Measurements from ENCODE around the gene TMPRSS9.
A peak's percentile ranks its signal among the peaks of the same experiment; 100 is the strongest.
"Not testable (repeated sequence)": the region's sequence is repeated elsewhere in the genome, so short reads cannot be mapped to it uniquely, and the experiment has no call there.

Gene TMPRSS9

GRCh38 chr19:2464389-2464788, 104.3 kb downstream of the TMPRSS9 start:
- no peak for DNase-seq

- no peak for DNase-seq
Observed at GRCh38 chr19:2468596-2468995, 108.5 kb downstream of the TMPRSS9 start.

DNA sequence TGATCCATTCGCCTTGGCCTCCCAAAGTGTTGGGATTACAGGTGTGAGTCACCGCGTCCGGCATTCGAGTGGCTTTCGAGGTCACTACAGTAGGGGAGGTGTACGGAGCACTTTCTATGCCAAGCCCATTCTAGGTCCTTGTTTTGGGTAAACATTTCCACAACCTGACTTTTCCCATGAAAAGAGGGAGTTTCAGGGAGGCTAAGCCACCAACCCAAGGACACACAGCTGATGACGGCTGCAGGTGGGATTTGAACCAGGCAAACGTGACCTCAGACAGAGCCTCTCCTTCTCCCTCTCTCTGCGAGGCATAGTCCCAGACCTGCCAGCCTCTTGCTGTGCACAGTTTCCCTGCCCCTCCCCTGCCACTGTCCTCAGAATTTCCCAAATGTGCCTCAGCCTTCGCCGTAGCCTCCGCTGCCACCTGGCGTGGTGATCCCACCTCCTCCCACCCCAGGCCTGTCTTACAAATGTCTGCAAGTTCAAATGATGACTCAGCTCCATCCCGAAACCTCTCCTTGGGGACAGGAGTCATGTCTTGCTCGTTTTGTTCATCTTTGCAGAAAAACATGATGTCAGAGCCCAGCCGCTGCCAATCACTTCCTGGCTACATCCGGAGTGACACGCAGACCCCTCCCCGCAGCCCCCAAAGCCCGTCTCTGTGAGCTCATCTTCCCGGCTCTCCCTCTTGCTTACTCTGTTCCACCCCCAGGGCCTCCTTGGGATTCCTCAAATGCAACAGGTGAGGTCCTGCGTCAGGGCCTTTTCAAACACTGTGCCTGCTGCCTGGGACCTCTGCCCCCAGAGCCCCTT, 109.2 kb downstream of the TMPRSS9 start:
- no peak for DNase-seq

GRCh38 chr19:2469915-2470200, 109.8 kb downstream of the TMPRSS9 start:
- not testable (repeated sequence) for DNase-seq

DNA sequence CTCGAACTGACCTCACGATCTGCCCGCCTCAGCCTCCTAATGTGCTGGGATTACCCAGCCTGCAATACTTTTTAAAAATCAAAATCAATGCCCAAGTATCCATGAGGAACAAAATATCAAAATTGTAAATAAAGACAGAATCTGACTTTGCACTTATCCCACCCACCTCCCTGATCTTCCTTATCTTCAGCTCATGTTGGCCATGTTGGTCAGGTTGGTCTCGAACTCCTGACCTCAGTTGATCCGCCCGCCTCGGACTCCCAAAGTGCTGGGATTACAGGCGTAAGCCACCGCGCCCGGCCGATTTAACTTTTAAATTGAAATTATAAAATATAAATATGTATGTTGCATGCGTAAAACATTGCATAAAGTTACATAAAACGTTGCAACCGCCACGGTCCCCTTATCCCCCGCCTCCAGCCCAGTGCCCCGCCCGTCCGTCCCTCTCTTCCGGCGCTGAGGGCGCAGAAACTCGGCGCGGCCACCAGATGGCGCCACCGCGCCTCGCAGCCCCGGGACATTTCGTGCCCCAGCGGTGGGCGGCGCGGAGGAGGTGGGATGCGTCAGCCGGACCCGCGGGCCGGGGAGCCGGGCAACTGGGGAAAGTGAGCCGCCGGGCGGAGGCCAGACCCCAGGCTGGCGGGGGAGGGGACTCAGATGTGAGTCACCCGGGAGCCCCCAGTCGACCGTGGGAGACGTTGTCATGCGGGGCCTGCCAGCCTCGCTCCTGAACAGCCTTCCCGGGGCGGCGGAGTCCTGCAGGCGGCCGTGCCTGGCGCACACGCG, 114.4 kb downstream of the TMPRSS9 start:
- DNase-seq: peak; percentile 81

DNA sequence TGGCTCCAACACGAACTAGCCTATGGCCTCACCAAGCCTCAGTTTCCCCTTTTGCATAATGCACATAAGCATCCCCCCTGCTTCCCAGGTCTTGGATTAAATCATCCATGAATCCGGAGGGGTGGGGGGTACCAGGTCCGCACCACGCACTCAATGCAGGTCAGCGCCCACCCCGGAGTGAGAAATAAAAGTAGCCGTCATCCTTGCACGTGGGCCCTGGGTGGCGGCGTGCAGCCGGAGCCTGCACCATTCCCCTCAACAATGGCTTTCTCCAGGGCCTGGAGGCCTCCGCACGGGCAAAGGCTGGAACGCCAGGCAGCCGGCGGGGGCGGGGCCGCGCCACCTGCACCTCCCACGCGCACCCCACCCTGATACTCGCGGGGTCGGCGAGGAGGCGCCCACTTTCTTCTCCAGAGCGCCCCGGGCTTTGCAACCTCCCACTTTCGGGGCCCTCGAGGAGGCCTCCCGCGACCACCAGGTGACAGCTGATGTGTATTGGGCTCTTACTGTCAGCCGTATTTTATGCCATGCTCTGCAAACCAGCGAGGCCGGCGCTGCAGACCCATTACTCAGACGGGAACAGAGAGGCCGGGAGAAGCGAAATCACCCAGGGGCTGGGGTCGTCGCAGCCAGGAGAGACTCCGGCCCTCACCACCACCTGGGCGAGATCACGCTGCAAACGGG, 115.1 kb downstream of the TMPRSS9 start:
- DNase-seq: peak; percentile 47
